Upper lobe of right lung (tissue), 1 donor: ENCODE results near the gene CNTNAP2. TPM values are rescaled to one million over a fixed set of nuclear protein-coding genes. Genes with fewer than 3 reads are reported as not detected.

Source experiments
- ATAC-seq: fragments of 200-7000 bp; cut with Tn5 transposase; one replicate; pipeline ENCODE4 v1.9.1; 2020; ENCODE audit warnings: mild to moderate bottlenecking, moderate library complexity
- DNase-seq: peaks from one replicate; pipeline ENCODE4 v3.0.0-alpha.2; 2020
- H3K27ac ChIP-seq: fragments of 200-600 bp; one replicate; pipeline ENCODE4 v1.8.0; 2022
- H3K27me3 ChIP-seq: fragments of 200-600 bp; one replicate; pipeline ENCODE4 v1.8.0; 2022; ENCODE audit warnings: mild to moderate bottlenecking
- H3K36me3 ChIP-seq: fragments of 200-600 bp; one replicate; pipeline ENCODE4 v1.8.0; 2022
- H3K4me1 ChIP-seq: fragments of 200-600 bp; one replicate; pipeline ENCODE4 v1.8.0; 2022
- H3K4me3 ChIP-seq: fragments of 200-600 bp; one replicate; pipeline ENCODE4 v1.8.0; 2022; ENCODE audit warnings: mild to moderate bottlenecking
- H3K9me3 ChIP-seq: fragments of 200-600 bp; one replicate; pipeline ENCODE4 v1.8.0; 2022
- intact Hi-C: fragments of 100-400 bp; cut with DNase I; formaldehyde crosslinking; loops from one replicate; pipeline ENCODE4 v1.11.0; 2022
- total RNA-seq: library from RNA; stranded (reverse); fragmentation: NEBNext Ultra II Directional; extraction: Animal tissue kit (Norgen Biotek cat#: 25700); gene quantifications from one replicate; pipeline ENCODE4 v1.2.1, GENCODE V29; 2021
- TF ChIP-seq, protein P1 (sequence below): fragments of 200-600 bp; IDR thresholded peaks from one replicate; pipeline ENCODE4 v1.8.0; 2022; ENCODE audit warnings: antibody characterized with exemption
- donor health status: DM: no; HTN: yes; CAD: no; lungs with severe emphysema.

Gene CNTNAP2
- total RNA-seq, 1 donor from 2014 or later: 0.41 TPM

DNA sequence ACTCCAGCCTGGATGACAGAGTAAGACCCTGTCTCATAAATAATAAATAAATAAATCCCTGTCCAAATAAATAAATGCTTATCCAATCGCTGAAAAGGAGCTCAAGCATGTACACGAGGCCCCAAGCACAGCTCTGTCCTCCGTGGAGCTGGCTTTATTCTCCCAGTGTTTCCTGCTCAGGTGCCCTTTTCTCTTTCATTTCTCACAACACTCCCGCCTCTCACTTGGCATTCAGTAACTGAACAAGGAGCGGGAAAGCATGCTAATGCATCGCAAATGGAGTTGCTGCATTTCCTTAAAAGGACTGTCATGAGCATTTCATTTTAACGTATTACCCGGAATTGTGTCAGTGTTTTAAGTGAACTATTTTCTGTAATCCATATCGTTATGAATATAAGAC lies 2263.1 kb downstream of the CNTNAP2 start:
- Histone ChIP-seq H3K27ac (no peak overlapping the region), H3K4me3 (no peak overlapping the region), H3K27me3 (peaks cover 11% of the 10 kb centered on the region), H3K4me1 (no peaks in the 10 kb centered on the region), H3K9me3 (no peaks in the 10 kb centered on the region), H3K36me3 (no peaks in the 10 kb centered on the region)
- TF ChIP-seq, protein P1, sequence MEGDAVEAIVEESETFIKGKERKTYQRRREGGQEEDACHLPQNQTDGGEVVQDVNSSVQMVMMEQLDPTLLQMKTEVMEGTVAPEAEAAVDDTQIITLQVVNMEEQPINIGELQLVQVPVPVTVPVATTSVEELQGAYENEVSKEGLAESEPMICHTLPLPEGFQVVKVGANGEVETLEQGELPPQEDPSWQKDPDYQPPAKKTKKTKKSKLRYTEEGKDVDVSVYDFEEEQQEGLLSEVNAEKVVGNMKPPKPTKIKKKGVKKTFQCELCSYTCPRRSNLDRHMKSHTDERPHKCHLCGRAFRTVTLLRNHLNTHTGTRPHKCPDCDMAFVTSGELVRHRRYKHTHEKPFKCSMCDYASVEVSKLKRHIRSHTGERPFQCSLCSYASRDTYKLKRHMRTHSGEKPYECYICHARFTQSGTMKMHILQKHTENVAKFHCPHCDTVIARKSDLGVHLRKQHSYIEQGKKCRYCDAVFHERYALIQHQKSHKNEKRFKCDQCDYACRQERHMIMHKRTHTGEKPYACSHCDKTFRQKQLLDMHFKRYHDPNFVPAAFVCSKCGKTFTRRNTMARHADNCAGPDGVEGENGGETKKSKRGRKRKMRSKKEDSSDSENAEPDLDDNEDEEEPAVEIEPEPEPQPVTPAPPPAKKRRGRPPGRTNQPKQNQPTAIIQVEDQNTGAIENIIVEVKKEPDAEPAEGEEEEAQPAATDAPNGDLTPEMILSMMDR: no peak
- intact Hi-C loops: no loop called here
- ATAC-seq: no peak
- DNase-seq: no peak

DNA sequence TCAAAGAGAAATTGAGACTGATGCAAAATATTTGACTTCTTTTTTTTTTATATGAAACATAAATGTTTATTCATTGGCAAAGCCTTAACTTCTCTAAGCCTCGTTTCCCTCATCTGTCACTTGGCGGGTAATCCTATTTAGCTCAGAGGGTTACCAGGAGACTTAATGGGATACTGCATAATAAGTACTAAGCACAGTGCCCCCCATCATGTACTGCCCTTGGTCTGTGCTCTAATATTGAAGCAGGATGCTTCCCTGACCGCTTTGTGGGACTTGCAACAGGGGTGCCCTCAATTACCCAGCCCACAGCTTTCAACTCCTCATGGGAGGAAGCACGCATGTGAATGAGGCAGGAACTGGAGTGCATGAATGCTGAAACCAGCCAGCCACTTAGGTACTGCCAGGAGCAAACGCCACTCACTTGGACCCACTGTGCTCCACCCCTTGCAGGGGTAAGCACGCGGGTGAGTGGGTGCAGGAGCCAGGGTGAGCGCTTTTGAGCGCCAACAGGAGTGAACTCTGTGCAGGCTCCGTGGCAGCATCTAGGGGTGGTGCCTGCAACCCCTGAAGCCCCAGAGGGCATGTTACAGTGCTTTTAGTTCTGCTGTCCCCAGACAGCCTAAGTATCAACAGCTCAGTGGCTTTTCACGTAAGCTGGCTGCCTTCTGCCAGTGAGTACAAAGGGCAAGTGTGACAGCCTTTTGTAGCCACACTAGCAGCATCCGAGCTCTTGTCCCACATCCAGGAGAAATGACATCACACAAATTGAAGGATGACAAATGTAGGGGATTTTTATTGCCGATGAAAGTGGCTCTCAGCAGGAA lies 2264.2 kb downstream of the CNTNAP2 start:
- no peak for ATAC-seq
- Histone ChIP-seq H3K9me3 (no peaks in the 10 kb centered on the region), H3K4me3 (no peak overlapping the region), H3K36me3 (no peaks in the 10 kb centered on the region), H3K27ac (no peak overlapping the region), H3K27me3 (peaks cover 11% of the 10 kb centered on the region), H3K4me1 (no peaks in the 10 kb centered on the region)
- no peak for DNase-seq
- intact Hi-C loops: no loop called here
- TF ChIP-seq, protein P1: no peak

DNA sequence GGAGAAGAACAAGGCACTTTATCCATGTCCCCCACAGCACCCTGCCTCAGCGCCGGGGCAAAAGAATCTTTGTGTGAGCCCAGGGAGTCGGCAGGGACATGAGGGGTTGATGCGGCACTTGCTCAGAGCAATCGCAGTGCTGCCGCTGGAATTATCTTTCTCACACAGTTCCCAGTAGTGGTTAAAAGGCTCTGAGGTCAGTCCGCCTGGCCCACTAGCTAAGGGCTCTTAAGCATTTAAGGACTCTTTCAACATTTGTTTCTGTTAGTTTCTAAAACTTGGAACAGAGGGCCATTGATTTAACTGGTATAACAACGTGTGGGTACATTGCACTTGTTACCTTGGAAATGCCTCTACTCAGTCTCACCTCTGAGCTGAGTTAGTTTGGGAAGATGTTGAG lies 2266.0 kb downstream of the CNTNAP2 start:
- intact Hi-C loops: no loop called here
- Histone ChIP-seq H3K27ac (no peak overlapping the region), H3K4me3 (no peak overlapping the region), H3K4me1 (no peaks in the 10 kb centered on the region), H3K9me3 (no peaks in the 10 kb centered on the region), H3K27me3 (peaks cover 11% of the 10 kb centered on the region), H3K36me3 (no peaks in the 10 kb centered on the region)
- TF ChIP-seq, protein P1: no peak
- no peak for DNase-seq
- ATAC-seq: peak; percentile 79

DNA sequence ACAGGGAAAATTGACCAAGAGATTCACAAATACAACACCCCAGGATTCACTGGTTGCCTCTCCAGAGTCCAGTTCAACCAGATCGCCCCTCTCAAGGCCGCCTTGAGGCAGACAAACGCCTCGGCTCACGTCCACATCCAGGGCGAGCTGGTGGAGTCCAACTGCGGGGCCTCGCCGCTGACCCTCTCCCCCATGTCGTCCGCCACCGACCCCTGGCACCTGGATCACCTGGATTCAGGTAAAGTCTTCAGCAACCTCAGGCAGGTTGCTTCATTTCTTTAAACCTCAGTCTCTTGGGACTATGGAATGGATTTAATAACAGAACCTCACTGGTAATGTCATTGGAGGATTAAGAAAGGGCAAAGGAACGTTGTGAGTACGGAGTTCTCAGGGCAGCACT lies 2267.1 kb downstream of the CNTNAP2 start:
- H3K27me3 ChIP-seq: peaks cover 11% of the 10 kb centered on the region
- TF ChIP-seq, protein P1: no peak
- ATAC-seq (no peak), DNase-seq (no peak)
- no peak overlapping the region for H3K4me3 ChIP-seq
- intact Hi-C loops: no loop called here
- H3K4me1 ChIP-seq: no peaks in the 10 kb centered on the region
- no peak overlapping the region for H3K27ac ChIP-seq
- no peaks in the 10 kb centered on the region for H3K36me3 ChIP-seq
- no peaks in the 10 kb centered on the region for H3K9me3 ChIP-seq

DNA sequence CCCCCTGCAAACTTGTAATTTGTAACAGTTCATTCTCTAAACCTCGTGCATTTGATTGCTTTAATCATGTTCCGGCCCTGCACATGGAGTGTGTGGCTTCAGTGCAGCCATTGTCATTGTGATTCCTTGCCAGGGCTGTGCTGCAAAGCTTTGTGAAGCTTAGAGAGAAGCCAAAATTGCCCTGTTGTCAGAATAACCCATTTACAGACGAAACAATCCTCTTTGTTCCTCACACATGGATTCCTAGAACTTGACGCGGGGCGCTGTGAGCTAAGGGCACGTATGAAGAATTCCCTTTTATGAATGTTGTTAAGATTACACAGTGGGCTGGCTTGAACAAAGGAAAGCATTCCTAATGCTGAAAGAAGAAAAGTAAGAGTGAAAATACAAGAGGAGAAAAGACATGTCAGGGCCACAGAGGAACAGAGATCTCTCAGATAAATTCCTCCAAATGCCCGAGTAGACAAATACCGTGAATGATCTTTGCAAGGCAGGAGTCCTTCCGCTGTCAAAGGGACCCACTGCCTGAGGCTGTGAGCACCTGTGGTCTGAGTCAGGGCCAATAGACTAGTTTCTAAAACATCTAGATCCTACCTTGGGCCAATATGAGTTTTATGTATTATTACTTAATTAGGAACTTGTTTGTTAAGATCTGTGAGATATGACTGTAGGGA lies 2268.5 kb downstream of the CNTNAP2 start:
- intact Hi-C loops: no loop called here
- no peaks in the 10 kb centered on the region for H3K36me3 ChIP-seq
- no peak overlapping the region for H3K4me3 ChIP-seq
- ATAC-seq: no peak
- H3K9me3 ChIP-seq: no peaks in the 10 kb centered on the region
- no peak overlapping the region for H3K27ac ChIP-seq
- TF ChIP-seq, protein P1: no peak
- peaks cover 11% of the 10 kb centered on the region for H3K27me3 ChIP-seq
- H3K4me1 ChIP-seq: no peaks in the 10 kb centered on the region
- no peak for DNase-seq
